Transverse colon (tissue), 4 donors: ENCODE data around the gene CLDN6. TPM values are rescaled to one million over a fixed set of nuclear protein-coding genes. Genes with fewer than 3 reads are reported as not detected.

ENCODE experiments used
- DNase-seq: peaks from one replicate; pipeline ENCODE4 v3.0.0-alpha.2; 2019
- H3K27ac ChIP-seq, 4 donors: fragments of 200-600 bp; sonication (generic); 2 replicates each; pipeline ENCODE4 v1.5.1; 2016 to 2018; ENCODE audit warnings: inconsistent platforms in 4 of 4
- H3K27me3 ChIP-seq: fragments of 200-600 bp; sonication (generic); 2 replicates; pipeline ENCODE4 v1.5.1; 2017; ENCODE audit warnings: inconsistent platforms
- H3K36me3 ChIP-seq, 4 donors: fragments of 200-600 bp; sonication (generic); 2 replicates each; pipeline ENCODE4 v1.5.1; 2017 to 2019; ENCODE audit warnings: inconsistent platforms in 4 of 4
- H3K4me1 ChIP-seq, 4 donors: fragments of 200-600 bp; sonication (generic); 2 replicates each; pipeline ENCODE4 v1.5.1; 2017 to 2020; ENCODE audit warnings: inconsistent platforms in 4 of 4
- H3K4me3 ChIP-seq, 4 donors: fragments of 200-600 bp; sonication (generic); 1 replicate in 1 of 4; 2 replicates in 3 of 4; pipeline versions ENCODE4 v1.5.1 to v1.6.1; 2017 to 2019; ENCODE audit warnings: inconsistent platforms in 4 of 4
- H3K9me3 ChIP-seq, 2 donors: fragments of 200-600 bp; sonication (generic); 2 replicates each; pipeline ENCODE4 v1.5.1; 2017 to 2019; ENCODE audit warnings: inconsistent platforms in 2 of 2
- EP300 ChIP-seq: sonication (generic); formaldehyde crosslinking; IDR thresholded peaks from one replicate; pipeline ENCODE4 v1.6.1; 2017; ENCODE audit warnings: antibody characterized with exemption, low read depth
- POLR2A ChIP-seq: fragments of 450-650 bp; IDR thresholded peaks from one replicate; pipeline ENCODE4 v1.6.1; 2016; ENCODE audit warnings: antibody characterized with exemption, mild to moderate bottlenecking, moderate library complexity
- POLR2AphosphoS5 ChIP-seq, 3 donors: sonication (generic); formaldehyde crosslinking; IDR thresholded peaks; one replicate each; pipeline ENCODE4 v1.6.1; 2016; ENCODE audit warnings: antibody characterized with exemption in 3 of 3
- WGBS, 2 donors: methylation state at CpG; one replicate each; pipeline ENCODE4 v1.1.5; 2018; ENCODE audit warnings: low coverage in 1 of 2; 5-methylcytosine and 5-hydroxymethylcytosine counted together
- in situ Hi-C, 4 donors: fragments of 200-750 bp; cut with MboI; loops; one replicate each; pipeline versions ENCODE4 v1.15.0 to v1.15.1; 2017; ENCODE audit warnings: low sequenced_read_pairs in 3 of 4, low pct_ligation_motif_present in 1 of 4, low pct_unique_long_range_greater_than_20kb in 1 of 4
- intact Hi-C: fragments of 100-400 bp; cut with DNase I; formaldehyde crosslinking; loops from one replicate; pipeline ENCODE4 v1.15.1; 2023; ENCODE audit warnings: low total_unique reads
- total RNA-seq, 4 donors: library from RNA; depleted of rRNA; stranded (reverse); fragments of >200 nt; gene quantifications; one replicate each; pipeline ENCODE4 v1.1.0, GENCODE V29; 2016
- TF ChIP-seq, protein P1 (sequence below), 5 experiments: fragments of 200-600 bp in 3 of 5; fragments of 450-650 bp in 2 of 5; sonication (generic) in 3 of 5; IDR thresholded peaks; 1 replicate in 2 of 5; 2 replicates in 3 of 5; pipeline ENCODE4 v1.5.1; 2016 to 2017; ENCODE audit warnings: antibody characterized with exemption in 5 of 5, inconsistent platforms in 3 of 5, mild to moderate bottlenecking in 2 of 5, moderate library complexity in 1 of 5

Gene CLDN6
- total RNA-seq, 4 donors from 2014 or later: not detected

DNA sequence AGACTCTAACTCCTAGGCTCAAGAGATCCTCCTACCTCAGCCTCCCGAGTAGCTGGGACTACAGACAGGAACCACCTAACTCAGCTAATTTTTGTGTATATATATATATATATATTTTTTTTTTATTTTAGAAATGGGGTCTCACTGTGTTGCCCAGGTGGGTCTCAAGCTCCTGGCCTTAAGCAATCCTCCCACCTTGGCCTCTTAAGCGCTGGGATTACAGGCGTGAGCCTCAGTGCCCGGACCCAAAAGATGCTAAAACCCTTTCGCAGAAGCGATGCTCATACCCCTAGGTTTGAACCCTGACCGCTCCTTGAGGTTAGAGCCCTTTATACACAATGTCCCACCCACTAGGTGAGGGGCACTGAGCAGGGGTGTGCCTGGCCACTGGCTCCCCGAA, 7.5 kb downstream of the CLDN6 start:
- in situ Hi-C loops (no loop called here), intact Hi-C loops (no loop called here)
- Histone ChIP-seq H3K4me3 (no peak overlapping the region), H3K27me3 (peaks cover 72% of the 10 kb centered on the region), H3K4me1 (peaks cover 14 to 50% (median 28%) of the 10 kb centered on the region in 4 donors), H3K9me3 (no peaks in the 10 kb centered on the region), H3K36me3 (no peaks in the 10 kb centered on the region), H3K27ac (no peak overlapping the region)
- WGBS, 2 donors: 89% methylated on average over 8 of the region's 8 CpGs; no CpG with 5 or more reads in 1 of the 2 donors
- no peak for DNase-seq
- no peak for TF ChIP-seq POLR2A
- no peak for TF ChIP-seq POLR2AphosphoS5 (IDR thresholded peaks at IDR 0.05)

GRCh38 chr16:3009568-3010390, 8.2 kb downstream of the CLDN6 start:
- Histone ChIP-seq H3K9me3 (no peaks in the 10 kb centered on the region), H3K4me1 (peaks cover 14 to 53% (median 30%) of the 10 kb centered on the region in 4 donors), H3K27me3 (peaks cover 76% of the 10 kb centered on the region), H3K4me3 (no peak overlapping the region), H3K36me3 (no peaks in the 10 kb centered on the region), H3K27ac (no peak overlapping the region)
- in situ Hi-C loops (no loop called here), intact Hi-C loops (no loop called here)
- WGBS, 2 donors: 55% methylated on average over 21 of the region's 21 CpGs; no CpG with 5 or more reads in 1 of the 2 donors
- TF ChIP-seq, protein P1, sequence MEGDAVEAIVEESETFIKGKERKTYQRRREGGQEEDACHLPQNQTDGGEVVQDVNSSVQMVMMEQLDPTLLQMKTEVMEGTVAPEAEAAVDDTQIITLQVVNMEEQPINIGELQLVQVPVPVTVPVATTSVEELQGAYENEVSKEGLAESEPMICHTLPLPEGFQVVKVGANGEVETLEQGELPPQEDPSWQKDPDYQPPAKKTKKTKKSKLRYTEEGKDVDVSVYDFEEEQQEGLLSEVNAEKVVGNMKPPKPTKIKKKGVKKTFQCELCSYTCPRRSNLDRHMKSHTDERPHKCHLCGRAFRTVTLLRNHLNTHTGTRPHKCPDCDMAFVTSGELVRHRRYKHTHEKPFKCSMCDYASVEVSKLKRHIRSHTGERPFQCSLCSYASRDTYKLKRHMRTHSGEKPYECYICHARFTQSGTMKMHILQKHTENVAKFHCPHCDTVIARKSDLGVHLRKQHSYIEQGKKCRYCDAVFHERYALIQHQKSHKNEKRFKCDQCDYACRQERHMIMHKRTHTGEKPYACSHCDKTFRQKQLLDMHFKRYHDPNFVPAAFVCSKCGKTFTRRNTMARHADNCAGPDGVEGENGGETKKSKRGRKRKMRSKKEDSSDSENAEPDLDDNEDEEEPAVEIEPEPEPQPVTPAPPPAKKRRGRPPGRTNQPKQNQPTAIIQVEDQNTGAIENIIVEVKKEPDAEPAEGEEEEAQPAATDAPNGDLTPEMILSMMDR (IDR thresholded peaks at IDR 0.05): no peak
- TF ChIP-seq POLR2AphosphoS5 (IDR thresholded peaks at IDR 0.05): no peak
- TF ChIP-seq EP300: no peak
- TF ChIP-seq POLR2A: no peak
- peak; percentile 49 for DNase-seq

DNA sequence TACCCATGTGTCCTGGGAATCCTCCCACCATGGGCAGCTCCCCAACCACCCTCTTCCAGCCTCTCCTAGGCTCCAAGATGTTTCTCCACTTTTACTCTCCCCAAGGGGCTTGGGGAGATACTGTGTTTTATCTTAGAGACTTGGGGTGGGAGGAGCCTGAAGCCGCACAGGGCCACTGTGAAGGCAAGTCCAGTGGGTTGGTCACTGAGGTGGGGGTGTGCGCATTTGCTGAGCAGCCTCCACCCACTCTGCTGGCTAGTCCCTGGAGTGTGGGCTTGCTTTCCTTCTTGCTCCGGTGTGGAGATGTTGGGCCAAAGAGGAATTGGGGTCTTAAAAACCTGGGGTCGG, 9.3 kb downstream of the CLDN6 start:
- intact Hi-C loops: no loop called here
- in situ Hi-C loops: no loop called here
- no peak for TF ChIP-seq POLR2AphosphoS5 (IDR thresholded peaks at IDR 0.05)
- TF ChIP-seq, protein P1 (IDR thresholded peaks at IDR 0.05): no peak
- TF ChIP-seq EP300: no peak
- no peak for TF ChIP-seq POLR2A
- Histone ChIP-seq H3K9me3 (no peaks in the 10 kb centered on the region), H3K4me3 (no peak overlapping the region), H3K27ac (peak overlapping the region in 2 of 4 donors; percentile 85 to 91), H3K36me3 (no peaks in the 10 kb centered on the region), H3K4me1 (peaks cover 14 to 54% (median 30%) of the 10 kb centered on the region in 4 donors), H3K27me3 (peaks cover 68% of the 10 kb centered on the region)
- WGBS, 2 donors: 78% methylated on average over 4 of the region's 4 CpGs; no CpG with 5 or more reads in 1 of the 2 donors
- no peak for DNase-seq

DNA sequence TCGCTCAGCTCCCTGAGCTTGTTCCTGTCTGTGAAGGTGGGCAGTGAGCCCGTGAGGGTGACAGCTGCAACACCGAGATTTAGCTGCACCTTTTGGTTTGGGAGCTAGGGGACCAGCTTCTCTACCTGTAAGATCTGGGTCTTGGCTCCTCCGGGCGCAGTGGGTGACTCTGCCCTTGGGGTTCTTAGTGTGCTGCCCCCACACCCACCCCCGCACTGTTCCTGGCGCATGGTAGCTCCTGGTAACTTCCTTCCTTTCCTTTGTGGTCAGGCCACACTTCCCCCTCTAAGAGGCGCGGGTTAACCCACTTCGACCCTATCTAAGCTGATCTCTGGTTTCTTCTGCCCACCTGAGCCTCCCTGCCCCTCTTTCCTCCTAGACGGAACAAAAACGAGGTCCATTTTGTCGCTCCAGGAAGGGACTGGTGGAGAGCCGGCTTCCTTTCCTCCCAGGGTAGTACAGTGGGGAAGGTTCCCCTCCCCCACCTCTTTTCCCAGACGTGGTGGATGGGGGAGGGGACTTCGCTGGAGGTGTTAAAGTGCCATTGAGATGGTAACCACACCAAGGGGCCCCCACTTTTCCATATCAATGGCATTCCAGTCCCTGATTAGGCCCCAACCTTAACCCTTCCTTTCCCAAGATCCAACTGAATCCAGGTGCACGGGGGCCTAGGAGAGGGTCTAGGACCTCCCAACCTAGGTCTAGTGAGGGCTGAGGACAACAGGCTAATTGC, 9.9 kb downstream of the CLDN6 start:
- peak overlapping the region; percentile 68 to 91 (median 80) for H3K27ac ChIP-seq
- in situ Hi-C loops: no loop called here
- 17 to 18% methylated on average over 1 to 17 of the region's 17 CpGs for WGBS, 2 donors
- no peaks in the 10 kb centered on the region for H3K36me3 ChIP-seq
- H3K4me3 ChIP-seq: no peak overlapping the region
- no peak for DNase-seq
- H3K27me3 ChIP-seq: peaks cover 67% of the 10 kb centered on the region
- peaks cover 14 to 58% (median 32%) of the 10 kb centered on the region in 4 donors for H3K4me1 ChIP-seq
- TF ChIP-seq, protein P1 (IDR thresholded peaks at IDR 0.05): no peak
- no peak for TF ChIP-seq POLR2A
- no peak for TF ChIP-seq EP300
- intact Hi-C loops: no loop called here
- H3K9me3 ChIP-seq: no peaks in the 10 kb centered on the region
